Measurements from ENCODE around the gene UPK1B.

DNA sequence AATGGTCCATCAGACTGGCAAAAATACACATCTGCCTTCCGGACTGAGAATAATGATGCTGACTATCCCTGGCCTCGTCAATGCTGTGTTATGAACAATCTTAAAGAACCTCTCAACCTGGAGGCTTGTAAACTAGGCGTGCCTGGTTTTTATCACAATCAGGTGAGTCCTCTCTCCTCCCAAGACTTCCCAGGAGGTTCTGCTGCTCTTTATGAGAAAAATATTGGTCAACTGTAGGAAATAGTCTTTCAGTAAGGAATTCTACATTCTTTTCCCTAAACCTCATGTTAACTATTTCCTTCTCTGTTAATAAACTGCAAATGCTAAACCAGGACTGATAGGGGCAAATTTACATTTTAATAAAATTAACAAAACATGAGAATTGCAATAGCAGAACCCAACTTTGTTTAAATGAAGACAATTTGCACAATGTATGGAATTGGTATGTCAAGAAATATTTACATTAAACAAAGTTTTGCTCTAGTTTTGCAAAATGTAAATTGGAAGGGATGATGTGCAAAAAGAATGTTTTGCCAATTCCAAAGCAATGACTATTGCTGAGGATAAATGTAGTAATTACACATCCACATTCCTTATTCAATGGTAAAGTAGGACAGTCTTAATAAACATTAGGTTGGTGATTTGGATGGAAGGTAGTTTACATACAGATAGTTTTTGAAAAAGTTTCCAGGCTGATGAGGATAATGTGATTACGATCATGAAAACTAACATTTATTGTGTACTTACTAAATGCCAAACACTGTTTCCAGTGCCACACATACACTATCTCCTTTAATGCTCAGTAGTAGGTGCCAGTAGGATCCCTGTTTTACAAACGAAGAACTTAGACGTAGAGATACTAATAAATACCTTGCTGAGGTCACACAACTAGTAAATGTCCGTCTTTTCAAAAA, 21.1 kb downstream of the UPK1B start:
- TF ChIP-seq, protein P1, sequence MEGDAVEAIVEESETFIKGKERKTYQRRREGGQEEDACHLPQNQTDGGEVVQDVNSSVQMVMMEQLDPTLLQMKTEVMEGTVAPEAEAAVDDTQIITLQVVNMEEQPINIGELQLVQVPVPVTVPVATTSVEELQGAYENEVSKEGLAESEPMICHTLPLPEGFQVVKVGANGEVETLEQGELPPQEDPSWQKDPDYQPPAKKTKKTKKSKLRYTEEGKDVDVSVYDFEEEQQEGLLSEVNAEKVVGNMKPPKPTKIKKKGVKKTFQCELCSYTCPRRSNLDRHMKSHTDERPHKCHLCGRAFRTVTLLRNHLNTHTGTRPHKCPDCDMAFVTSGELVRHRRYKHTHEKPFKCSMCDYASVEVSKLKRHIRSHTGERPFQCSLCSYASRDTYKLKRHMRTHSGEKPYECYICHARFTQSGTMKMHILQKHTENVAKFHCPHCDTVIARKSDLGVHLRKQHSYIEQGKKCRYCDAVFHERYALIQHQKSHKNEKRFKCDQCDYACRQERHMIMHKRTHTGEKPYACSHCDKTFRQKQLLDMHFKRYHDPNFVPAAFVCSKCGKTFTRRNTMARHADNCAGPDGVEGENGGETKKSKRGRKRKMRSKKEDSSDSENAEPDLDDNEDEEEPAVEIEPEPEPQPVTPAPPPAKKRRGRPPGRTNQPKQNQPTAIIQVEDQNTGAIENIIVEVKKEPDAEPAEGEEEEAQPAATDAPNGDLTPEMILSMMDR (IDR thresholded peaks at IDR 0.05) = no peak
- TF ChIP-seq POLR2A (IDR thresholded peaks at IDR 0.05) = no peak

Data from sigmoid colon (tissue), 3 donors.